B cell (primary cell): Measurements from ENCODE around the gene STAT5A. TPM values are rescaled to one million over a fixed set of nuclear protein-coding genes. Genes with fewer than 3 reads are reported as not detected.
A peak's percentile ranks its signal among the peaks of the same experiment; 100 is the strongest.

Experiments
- ATAC-seq: fragments of 200-7000 bp; cut with Tn5 transposase; one replicate; pipeline ENCODE4 v1.10.0; 2021; ENCODE audit warnings: low read depth, mild to moderate bottlenecking, moderate number of reproducible peaks, moderate library complexity
- CTCF ChIA-PET: fragments of 350-600 bp; sonication (Branson Sonifier 250); formaldehyde crosslinking; loops from one replicate; lab custom pipeline; 2021; ENCODE audit warnings: antibody characterized with exemption, inconsistent platforms; lab: Charles Lee
- POLR2A ChIA-PET: fragments of 350-600 bp; sonication (Branson Sonifier 250); formaldehyde crosslinking; loops from one replicate; lab custom pipeline; 2021; ENCODE audit warnings: antibody characterized with exemption; lab: Charles Lee
- DNase-seq: peaks from one replicate; pipeline ENCODE4 v3.0.0; 2013
- H2AFZ ChIP-seq: 2 replicates; pipeline ENCODE4 v1.6.1; 2012; ENCODE audit warnings: mild to moderate bottlenecking, low read depth, low read length; ENCODE audit not compliant: insufficient read depth, poor library complexity, severe bottlenecking
- H3K27ac ChIP-seq, 2 donors: 1 replicate in 1 of 2; 2 replicates in 1 of 2; pipeline ENCODE4 v1.5.1; 2012 to 2013; ENCODE audit warnings: low read length in 2 of 2, mild to moderate bottlenecking in 2 of 2, moderate library complexity in 1 of 2
- H3K27me3 ChIP-seq, 4 experiments: fragments of 200-600 bp in 1 of 4; sonication (generic) in 1 of 4; replicated peaks in 1 of 4; 1 replicate in 2 of 4; 2 replicates in 2 of 4; pipeline versions ENCODE4 v1.6.1 to v1.7.0; 2013 to 2016; ENCODE audit warnings: low read length in 3 of 4, mild to moderate bottlenecking in 2 of 4, mixed read lengths in 1 of 4, moderate library complexity in 1 of 4; ENCODE audit not compliant: insufficient read depth in 4 of 4, control insufficient read depth in 3 of 4; ENCODE audit errors: control extremely low read depth in 1 of 4
- H3K36me3 ChIP-seq, 2 experiments: replicated peaks in 1 of 2; 1 replicate in 1 of 2; 2 replicates in 1 of 2; pipeline versions ENCODE4 v1.6.1 to v1.7.1; 2013; ENCODE audit warnings: low read length in 1 of 2; ENCODE audit not compliant: insufficient read depth in 2 of 2, control insufficient read depth in 1 of 2; ENCODE audit errors: control extremely low read depth in 1 of 2, extremely low read depth in 1 of 2
- H3K4me1 ChIP-seq, 2 donors: fragments of 200-600 bp in 1 of 2; sonication (generic) in 1 of 2; 1 replicate in 1 of 2; 2 replicates in 1 of 2; pipeline versions ENCODE4 v1.5.1 to v1.6.1; 2013 to 2017; ENCODE audit warnings: low read length in 2 of 2; ENCODE audit not compliant: control insufficient read depth in 2 of 2, insufficient read depth in 2 of 2
- H3K4me2 ChIP-seq: replicated peaks from 2 replicates; pipeline ENCODE3; 2012; ENCODE audit warnings: mild to moderate bottlenecking, low read depth, low read length; ENCODE audit not compliant: poor library complexity, severe bottlenecking
- H3K4me3 ChIP-seq, 5 experiments: fragments of 200-600 bp in 1 of 5; sonication (generic) in 1 of 5; 1 replicate in 3 of 5; 2 replicates in 2 of 5; pipeline versions ENCODE4 v1.5.1 to v1.7.0; 2011 to 2016; ENCODE audit warnings: low read length in 4 of 5, mild to moderate bottlenecking in 4 of 5, low read depth in 2 of 5, control low read depth in 1 of 5, moderate library complexity in 1 of 5; ENCODE audit not compliant: insufficient read depth in 1 of 5; ENCODE audit errors: control extremely low read depth in 1 of 5, extremely low read depth in 1 of 5
- H3K79me2 ChIP-seq: fragments of 200-600 bp; sonication (generic); one replicate; pipeline ENCODE4 v1.6.0; 2016; ENCODE audit warnings: low read length; ENCODE audit not compliant: control insufficient read depth, insufficient read depth
- H3K9ac ChIP-seq: fragments of 200-600 bp; sonication (generic); 2 replicates; pipeline ENCODE4 v1.6.1; 2017; ENCODE audit warnings: mild to moderate bottlenecking, low read length, moderate library complexity
- H3K9me3 ChIP-seq, 3 donors: one replicate each; pipeline versions ENCODE4 v1.6.1 to v1.7.1; 2013; ENCODE audit warnings: low read length in 2 of 3; ENCODE audit not compliant: control insufficient read depth in 2 of 3, insufficient read depth in 1 of 3; ENCODE audit errors: control extremely low read depth in 1 of 3
- H4K20me1 ChIP-seq: 2 replicates; pipeline ENCODE4 v1.6.0; 2012; ENCODE audit warnings: mild to moderate bottlenecking, low read length; ENCODE audit not compliant: insufficient read depth, control insufficient read depth, poor library complexity, severe bottlenecking
- H3K27ac Mint-ChIP-seq: one replicate; pipeline ENCODE4 v1.8.0; 2021; ENCODE audit warnings: mixed read lengths
- H3K27me3 Mint-ChIP-seq: one replicate; pipeline ENCODE4 v1.8.0; 2021; ENCODE audit warnings: mixed read lengths
- H3K4me1 Mint-ChIP-seq: one replicate; pipeline ENCODE4 v1.8.0; 2021; ENCODE audit warnings: mixed read lengths
- H3K4me3 Mint-ChIP-seq: one replicate; pipeline ENCODE4 v1.8.0; 2021; ENCODE audit warnings: mixed read lengths
- H3K9me3 Mint-ChIP-seq: one replicate; pipeline ENCODE4 v1.8.0; 2022; ENCODE audit warnings: mixed read lengths; ENCODE audit not compliant: insufficient read depth
- EZH2 ChIP-seq: IDR thresholded peaks from 2 replicates; pipeline ENCODE4 v1.6.1; 2012; ENCODE audit warnings: borderline replicate concordance, low read depth, mild to moderate bottlenecking, moderate library complexity, low read length; ENCODE audit not compliant: insufficient read depth, poor library complexity, severe bottlenecking
- WGBS: methylation state at CpG from one replicate; pipeline ENCODE4 v1.1.5; 2013; ENCODE audit warnings: missing lambda C conversion rate; ENCODE audit not compliant: insufficient coverage; 5-methylcytosine and 5-hydroxymethylcytosine counted together
- intact Hi-C: fragments of 100-400 bp; cut with micrococcal nuclease; formaldehyde crosslinking; loops from one replicate; pipeline ENCODE4 v1.10.0; 2022
- polyA plus RNA-seq: library from polyadenylated mRNA; depleted of rRNA; stranded (reverse); fragments of >200 nt; gene quantifications from 2 replicates; pipeline ENCODE4 v1.2.3, GENCODE V29; 2012
- total RNA-seq, 2 donors: library from RNA; stranded (reverse); fragments of 120-200 nt in 1 of 2; gene quantifications; 1 replicate in 1 of 2; 2 replicates in 1 of 2; pipeline versions ENCODE4 v1.2.3 to v1.2.4, GENCODE V29; 2013 to 2022
- TF ChIP-seq, protein P1 (sequence below): fragments of 200-600 bp; IDR thresholded peaks from one replicate; pipeline ENCODE4 v1.8.0; 2022; ENCODE audit warnings: antibody characterized with exemption, mild to moderate bottlenecking

Gene STAT5A
- total and polyA plus RNA-seq, 2 donors (not counting 1 experiment from before 2014, with no cell fraction given): 48.8 to 110 TPM

- H2AFZ ChIP-seq: peak overlapping the region; percentile 86
- POLR2A ChIA-PET: interaction anchor here (0.6 to 2.7 kb wide), 8 partner anchors 10 to 273 kb away, joined by 3 to 11 read pairs (median 6); partner anchors contain the start of genes DNAJC7 and STAT3
- peaks cover 0 to 19% of the 10 kb centered on the region in 2 experiments for H3K36me3 ChIP-seq
- H3K27ac ChIP-seq: peak overlapping the region; percentile 48 to 89
- Mint-ChIP-seq H3K27me3 (no peaks in the 10 kb centered on the region), H3K4me3 (peak overlapping the region; percentile 97), H3K27ac (peak overlapping the region; percentile 88), H3K4me1 (peaks cover 41% of the 10 kb centered on the region), H3K9me3 (no peaks in the 10 kb centered on the region)
- H3K9me3 ChIP-seq: no peaks in the 10 kb centered on the region
- ATAC-seq: no peak
- CTCF ChIA-PET: interaction anchor here (0.5 to 3.6 kb wide), 8 partner anchors 20 to 146 kb away, joined by 3 to 18 read pairs (median 4); no protein-coding TSS in a partner anchor
- H3K4me2 ChIP-seq: peak overlapping the region; percentile 98
- whole genome bisulfite sequencing: 46% methylated on average over 3 of the region's 9 CpGs
- intact Hi-C loops: loop anchor here (2.0 kb wide), 3 partner anchors 25 to 107 kb away; no protein-coding TSS in a partner anchor
- DNase-seq: no peak
- peaks cover 24 to 36% of the 10 kb centered on the region in 2 donors for H3K4me1 ChIP-seq
- peaks cover 11% of the 10 kb centered on the region for H3K79me2 ChIP-seq
- TF ChIP-seq EZH2: no peak
- TF ChIP-seq, protein P1, sequence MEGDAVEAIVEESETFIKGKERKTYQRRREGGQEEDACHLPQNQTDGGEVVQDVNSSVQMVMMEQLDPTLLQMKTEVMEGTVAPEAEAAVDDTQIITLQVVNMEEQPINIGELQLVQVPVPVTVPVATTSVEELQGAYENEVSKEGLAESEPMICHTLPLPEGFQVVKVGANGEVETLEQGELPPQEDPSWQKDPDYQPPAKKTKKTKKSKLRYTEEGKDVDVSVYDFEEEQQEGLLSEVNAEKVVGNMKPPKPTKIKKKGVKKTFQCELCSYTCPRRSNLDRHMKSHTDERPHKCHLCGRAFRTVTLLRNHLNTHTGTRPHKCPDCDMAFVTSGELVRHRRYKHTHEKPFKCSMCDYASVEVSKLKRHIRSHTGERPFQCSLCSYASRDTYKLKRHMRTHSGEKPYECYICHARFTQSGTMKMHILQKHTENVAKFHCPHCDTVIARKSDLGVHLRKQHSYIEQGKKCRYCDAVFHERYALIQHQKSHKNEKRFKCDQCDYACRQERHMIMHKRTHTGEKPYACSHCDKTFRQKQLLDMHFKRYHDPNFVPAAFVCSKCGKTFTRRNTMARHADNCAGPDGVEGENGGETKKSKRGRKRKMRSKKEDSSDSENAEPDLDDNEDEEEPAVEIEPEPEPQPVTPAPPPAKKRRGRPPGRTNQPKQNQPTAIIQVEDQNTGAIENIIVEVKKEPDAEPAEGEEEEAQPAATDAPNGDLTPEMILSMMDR: no peak
- H3K27me3 ChIP-seq: no peaks in the 10 kb centered on the region
- peak overlapping the region in 4 of 5 experiments; percentile 62 to 93 (median 73) for H3K4me3 ChIP-seq
- peak overlapping the region; percentile 91 for H3K9ac ChIP-seq
- no peaks in the 10 kb centered on the region for H4K20me1 ChIP-seq
Measured at GRCh38 chr17:42289611-42290181, 1.4 kb downstream of the STAT5A start.

- DNase-seq (no peak), ATAC-seq (no peak)
- Histone ChIP-seq H2AFZ (no peak overlapping the region), H4K20me1 (no peaks in the 10 kb centered on the region), H3K36me3 (peaks cover 0 to 27% of the 10 kb centered on the region in 2 experiments), H3K4me2 (no peak overlapping the region), H3K4me1 (peaks cover 24 to 36% of the 10 kb centered on the region in 2 donors), H3K9ac (no peak overlapping the region), H3K4me3 (no peak overlapping the region), H3K27me3 (no peaks in the 10 kb centered on the region), H3K9me3 (no peaks in the 10 kb centered on the region), H3K27ac (peak overlapping the region in 1 of 2 donors; percentile 37), H3K79me2 (peaks cover 11% of the 10 kb centered on the region)
- no peaks in the 10 kb centered on the region for H3K27me3 Mint-ChIP-seq
- POLR2A ChIA-PET: interaction anchor here (2.0 kb wide), 1 partner anchor 98 kb away, joined by 8 read pairs; the partner anchor contains the start of gene STAT3
- H3K27ac Mint-ChIP-seq: peak overlapping the region; percentile 88
- no peaks in the 10 kb centered on the region for H3K9me3 Mint-ChIP-seq
- no peak for TF ChIP-seq EZH2
- TF ChIP-seq, protein P1: no peak
- CTCF ChIA-PET: interaction anchor here (1.0 to 2.8 kb wide), 5 partner anchors 19 to 116 kb away, joined by 3 to 16 read pairs (median 6); no protein-coding TSS in a partner anchor
- H3K4me1 Mint-ChIP-seq: peaks cover 40% of the 10 kb centered on the region
- peak overlapping the region; percentile 97 for H3K4me3 Mint-ChIP-seq
- WGBS: 93% methylated on average over 2 of the region's 5 CpGs
- intact Hi-C loops: no loop called here
Measured at GRCh38 chr17:42290577-42290976, 2.3 kb downstream of the STAT5A start.
